Keratinocyte (primary cell): ENCODE results near the gene MCRIP2.
"Not testable (repeated sequence)": the region's sequence is repeated elsewhere in the genome, so short reads cannot be mapped to it uniquely, and the experiment has no call there.

Source experiments
- CTCF ChIP-seq, 3 experiments: IDR thresholded peaks in 1 of 3; conservative IDR thresholded peaks in 1 of 3; optimal IDR thresholded peaks in 1 of 3; 2 replicates in 2 of 3; 3 replicates in 1 of 3; pipeline versions ENCODE3 to v1.5.1; 2011; ENCODE audit warnings: low read length in 3 of 3, mild to moderate bottlenecking in 3 of 3, moderate library complexity in 2 of 3, control low read depth in 1 of 3, inconsistent platforms in 1 of 3; ENCODE audit not compliant: insufficient read depth in 2 of 3; ENCODE audit errors: extremely low read depth in 1 of 3
- EZH2 ChIP-seq: IDR thresholded peaks from one replicate; pipeline ENCODE4 v1.6.1; 2012; ENCODE audit warnings: inconsistent platforms, mild to moderate bottlenecking, low read length, moderate library complexity

- TF ChIP-seq CTCF (optimal IDR thresholded peaks at IDR 0.05 in 1 of 3, IDR thresholded peaks at IDR 0.05 in 1 of 3, conservative IDR thresholded peaks at IDR 0.05 in 1 of 3; ENCODE audit: extremely low read depth in 1 of 3, insufficient read depth in 2 of 3, low read length in 3 of 3); EZH2: not testable (repeated sequence)
These were observed 44.0 kb upstream of the MCRIP2 start for GRCh38 chr16:597655-598054.
